Heart left ventricle (tissue), 16 donors: ENCODE data around the gene TAF1B. TPM values are rescaled to one million over a fixed set of nuclear protein-coding genes. Genes with fewer than 3 reads are reported as not detected.

Experiments
- ATAC-seq, 4 donors: fragments of 200-7000 bp; cut with Tn5 transposase; one replicate each; pipeline ENCODE4 v1.9.1; 2020 to 2022; ENCODE audit warnings: moderate library complexity in 4 of 4, mild to moderate bottlenecking in 3 of 4, moderate number of reproducible peaks in 1 of 4
- DNase-seq, 5 donors: peaks; one replicate each; pipeline ENCODE4 v3.0.0-alpha.2; 2020
- H3K27ac ChIP-seq, 12 donors: fragments of 200-600 bp; sonication (generic) in 4 of 12; one replicate each; pipeline versions ENCODE4 v1.5.0 to v1.8.0; 2016 to 2022; ENCODE audit warnings: mild to moderate bottlenecking in 2 of 12
- H3K27me3 ChIP-seq, 9 donors: fragments of 200-600 bp; sonication (generic) in 2 of 9; one replicate each; pipeline versions ENCODE4 v1.5.1 to v1.8.0; 2016 to 2022; ENCODE audit warnings: mild to moderate bottlenecking in 3 of 9
- H3K36me3 ChIP-seq, 9 donors: fragments of 200-600 bp; sonication (generic) in 2 of 9; one replicate each; pipeline versions ENCODE4 v1.5.0 to v1.8.0; 2018 to 2022; ENCODE audit warnings: mild to moderate bottlenecking in 2 of 9
- H3K4me1 ChIP-seq, 12 donors: fragments of 200-600 bp; sonication (generic) in 4 of 12; one replicate each; pipeline versions ENCODE4 v1.5.0 to v1.8.0; 2016 to 2022; ENCODE audit warnings: mild to moderate bottlenecking in 3 of 12
- H3K4me3 ChIP-seq, 12 donors: fragments of 200-600 bp; sonication (generic) in 4 of 12; one replicate each; pipeline versions ENCODE4 v1.5.0 to v1.8.0; 2017 to 2022; ENCODE audit warnings: mild to moderate bottlenecking in 9 of 12, moderate library complexity in 4 of 12
- H3K9me3 ChIP-seq, 12 donors: fragments of 200-600 bp; sonication (generic) in 4 of 12; one replicate each; pipeline versions ENCODE4 v1.5.0 to v1.8.0; 2016 to 2022; ENCODE audit warnings: mild to moderate bottlenecking in 1 of 12
- POLR2A ChIP-seq, 2 donors: fragments of 450-650 bp; IDR thresholded peaks; one replicate each; pipeline ENCODE4 v1.6.1; 2017; ENCODE audit warnings: antibody characterized with exemption in 2 of 2, mild to moderate bottlenecking in 2 of 2, moderate library complexity in 2 of 2
- WGBS, 4 donors: extraction: QIAGEN DNeasy Blood & Tissue Kit in 2 of 4; methylation state at CpG; one replicate each; pipeline versions ENCODE4 v1.1.5 to v1.1.7; 2013 to 2018; 5-methylcytosine and 5-hydroxymethylcytosine counted together
- intact Hi-C, 10 donors: fragments of 100-400 bp; cut with DNase I; formaldehyde crosslinking; loops; one replicate each; pipeline versions ENCODE4 v1.11.1 to v1.14.2; 2022
- polyA plus RNA-seq, 2 donors: library from polyadenylated mRNA; stranded (reverse); fragments of 200-250 nt; gene quantifications; one replicate each; pipeline ENCODE4 v1.2.3, GENCODE V29; 2013
- total RNA-seq, 9 donors: library from RNA; depleted of rRNA in 2 of 9; stranded (reverse); fragments of >200 nt in 2 of 9; fragmentation: NEBNext Ultra II Directional in 3 of 9; extraction: Animal tissue kit (Norgen Biotek cat#: 25700) in 3 of 9; gene quantifications; one replicate each; pipeline versions ENCODE4 v1.1.0 to v1.2.4, GENCODE V29; 2016 to 2023
- TF ChIP-seq, protein P1 (sequence below), 12 donors: fragments of 200-600 bp; sonication (generic) in 4 of 12; IDR thresholded peaks; one replicate each; pipeline versions ENCODE4 v1.5.0 to v1.8.0; 2018 to 2022; ENCODE audit warnings: antibody characterized with exemption in 12 of 12, mild to moderate bottlenecking in 5 of 12
- donor health status: ischemic (EF 13 %, LVEDD 7.1; RV severe dilation, severe dysfunction).
- donor health status: healthy with polysubstance abuse.
- donor health status: DM: no; HTN: yes; CAD: no.
- donor health status: DM: no; HTN: no; CAD: no.
- donor health status: ischemic (EF 25% LVEDD 6.9; RV normal size, moderate dysfunction).
- donor health status: ischemic (EF 25% LVEDD 5.7; RV mildly dilated, moderate dysfunction).
- donor health status: healthy.
- donor health status: DM: yes; HTN: yes; CAD: no.
- donor health status: ischemic (EF 35%, LVEDD 5.7; RV mildly dilated, moderate dysfunction).
- donor health status: nonischemic (EF 11% LVEDD 7.7; RV severe dilation, severe dysfunction).
- donor health status: DM: yes; HTN: yes; CAD: no.
- donor health status: PGD.
- donor health status: ischemic (EF 29% LVEDD 5.4; RV normal size, mild dysfunction).
- donor health status: nonischemic (EF 23%, LVEDD 6.1; RV moderate dilation, normal function).

TAF1B gene
- total and polyA plus RNA-seq, 11 donors: 1.1 to 13.9 (median 4.7) TPM

DNA sequence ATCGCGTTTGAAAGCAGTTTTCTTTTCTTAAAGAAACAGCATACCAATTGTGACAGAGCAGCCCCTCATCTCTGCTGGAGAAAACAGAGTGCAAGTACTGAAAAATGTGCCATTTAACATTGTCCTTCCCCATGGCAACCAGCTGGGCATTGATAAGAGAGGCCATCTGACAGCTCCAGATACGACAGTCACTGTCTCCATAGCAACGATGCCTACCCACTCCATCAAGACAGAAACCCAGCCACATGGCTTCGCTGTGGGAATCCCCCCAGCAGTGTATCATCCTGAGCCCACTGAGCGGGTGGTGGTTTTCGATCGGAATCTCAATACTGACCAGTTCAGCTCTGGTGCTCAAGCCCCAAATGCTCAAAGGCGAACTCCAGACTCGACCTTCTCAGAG lies 117.7 kb downstream of the TAF1B start:
- no peak overlapping the region for H3K4me3 ChIP-seq
- WGBS, 4 donors: 75 to 84% (median 77%) methylated on average over 10 of the region's 10 CpGs
- ATAC-seq: no peak
- peaks cover 0 to 17% (median 4%) of the 10 kb centered on the region in 9 donors for H3K36me3 ChIP-seq
- no peaks in the 10 kb centered on the region for H3K27me3 ChIP-seq
- intact Hi-C loops: no loop called here
- no peak for DNase-seq
- TF ChIP-seq, protein P1, sequence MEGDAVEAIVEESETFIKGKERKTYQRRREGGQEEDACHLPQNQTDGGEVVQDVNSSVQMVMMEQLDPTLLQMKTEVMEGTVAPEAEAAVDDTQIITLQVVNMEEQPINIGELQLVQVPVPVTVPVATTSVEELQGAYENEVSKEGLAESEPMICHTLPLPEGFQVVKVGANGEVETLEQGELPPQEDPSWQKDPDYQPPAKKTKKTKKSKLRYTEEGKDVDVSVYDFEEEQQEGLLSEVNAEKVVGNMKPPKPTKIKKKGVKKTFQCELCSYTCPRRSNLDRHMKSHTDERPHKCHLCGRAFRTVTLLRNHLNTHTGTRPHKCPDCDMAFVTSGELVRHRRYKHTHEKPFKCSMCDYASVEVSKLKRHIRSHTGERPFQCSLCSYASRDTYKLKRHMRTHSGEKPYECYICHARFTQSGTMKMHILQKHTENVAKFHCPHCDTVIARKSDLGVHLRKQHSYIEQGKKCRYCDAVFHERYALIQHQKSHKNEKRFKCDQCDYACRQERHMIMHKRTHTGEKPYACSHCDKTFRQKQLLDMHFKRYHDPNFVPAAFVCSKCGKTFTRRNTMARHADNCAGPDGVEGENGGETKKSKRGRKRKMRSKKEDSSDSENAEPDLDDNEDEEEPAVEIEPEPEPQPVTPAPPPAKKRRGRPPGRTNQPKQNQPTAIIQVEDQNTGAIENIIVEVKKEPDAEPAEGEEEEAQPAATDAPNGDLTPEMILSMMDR (IDR thresholded peaks at IDR 0.05): no peak
- no peak for TF ChIP-seq POLR2A (IDR thresholded peaks at IDR 0.05)
- H3K4me1 ChIP-seq: no peaks in the 10 kb centered on the region
- no peak overlapping the region for H3K27ac ChIP-seq
- no peaks in the 10 kb centered on the region for H3K9me3 ChIP-seq

DNA sequence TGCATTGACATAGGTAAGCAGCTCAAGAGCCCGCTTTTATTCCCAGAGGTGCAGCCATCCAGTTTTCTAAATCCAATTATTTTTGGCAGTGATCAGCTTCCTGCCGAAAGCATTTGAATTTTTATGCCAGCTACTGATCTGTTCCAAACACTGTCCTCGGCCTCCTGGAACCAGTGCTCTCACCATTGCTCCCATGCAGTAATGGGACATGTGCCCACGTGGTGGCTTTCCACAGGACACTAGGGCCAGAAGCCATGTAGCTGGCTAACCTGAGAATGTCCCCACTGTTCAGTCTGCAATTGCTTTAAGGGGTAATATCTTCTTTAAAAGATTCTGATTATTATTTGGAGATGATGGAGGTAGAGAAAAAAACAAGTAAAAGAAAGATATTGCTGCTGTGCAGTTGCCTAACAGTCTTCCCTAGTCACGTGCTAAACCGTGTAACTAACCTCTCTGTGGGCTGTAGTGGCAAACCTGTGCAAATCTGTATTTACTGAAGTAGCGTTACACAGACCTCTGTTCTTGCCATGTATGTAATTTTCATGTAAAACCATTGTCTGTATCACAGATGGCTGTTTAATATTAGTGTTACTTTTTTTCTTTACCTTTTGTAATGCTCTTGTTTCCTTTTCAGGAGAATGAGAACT lies 121.2 kb downstream of the TAF1B start:
- TF ChIP-seq, protein P1 (IDR thresholded peaks at IDR 0.05): no peak
- no peak for TF ChIP-seq POLR2A (IDR thresholded peaks at IDR 0.05)
- Histone ChIP-seq H3K36me3 (peaks cover 0 to 17% (median 4%) of the 10 kb centered on the region in 9 donors), H3K9me3 (no peaks in the 10 kb centered on the region), H3K4me1 (no peaks in the 10 kb centered on the region), H3K4me3 (no peak overlapping the region), H3K27ac (no peak overlapping the region), H3K27me3 (no peaks in the 10 kb centered on the region)
- DNase-seq: no peak
- no peak for ATAC-seq
- intact Hi-C loops: no loop called here
- WGBS, 4 donors: 87 to 93% (median 90%) methylated on average over 7 of the region's 7 CpGs

DNA sequence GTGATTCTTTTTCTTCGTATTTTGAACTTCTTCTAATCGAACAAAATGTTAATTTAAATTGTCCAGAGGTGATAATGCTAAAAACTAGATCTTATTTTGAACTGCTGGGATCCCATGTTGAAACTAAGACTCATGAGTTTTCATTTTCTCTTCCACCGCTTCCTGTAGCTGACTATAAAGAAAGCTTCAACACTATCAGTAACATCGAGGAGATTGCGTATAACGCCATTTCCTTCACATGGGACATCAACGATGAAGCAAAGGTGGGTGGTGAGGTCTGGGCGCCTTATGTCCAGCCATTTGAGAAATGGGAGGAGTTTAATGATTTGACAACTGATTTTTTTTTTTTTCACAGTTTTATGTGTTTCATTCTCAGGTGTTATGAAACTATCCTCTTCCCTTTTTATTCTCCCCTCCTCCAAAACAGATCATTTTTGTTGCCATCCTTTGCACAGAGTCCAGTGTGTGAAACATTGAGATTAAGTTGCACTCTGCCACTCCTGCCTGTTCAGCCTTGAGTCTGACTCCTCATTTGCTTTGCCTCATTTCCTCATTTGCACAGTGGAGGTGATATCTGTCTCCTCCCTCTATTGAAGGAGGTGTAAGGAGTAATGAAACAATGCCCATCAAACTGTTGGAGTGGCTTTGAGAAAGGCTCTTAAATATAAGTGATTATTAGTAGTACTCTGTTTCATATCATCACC lies 122.0 kb downstream of the TAF1B start:
- Histone ChIP-seq H3K4me3 (no peak overlapping the region), H3K36me3 (peaks cover 0 to 17% (median 4%) of the 10 kb centered on the region in 9 donors), H3K4me1 (peaks cover 0 to 3% (median under 1%) of the 10 kb centered on the region in 12 donors), H3K27me3 (no peaks in the 10 kb centered on the region), H3K9me3 (no peaks in the 10 kb centered on the region), H3K27ac (no peak overlapping the region)
- ATAC-seq (no peak), DNase-seq (no peak)
- 85 to 93% (median 88%) methylated on average over 8 of the region's 8 CpGs for WGBS, 4 donors
- TF ChIP-seq POLR2A (IDR thresholded peaks at IDR 0.05): no peak
- TF ChIP-seq, protein P1 (IDR thresholded peaks at IDR 0.05): no peak
- intact Hi-C loops: no loop called here

DNA sequence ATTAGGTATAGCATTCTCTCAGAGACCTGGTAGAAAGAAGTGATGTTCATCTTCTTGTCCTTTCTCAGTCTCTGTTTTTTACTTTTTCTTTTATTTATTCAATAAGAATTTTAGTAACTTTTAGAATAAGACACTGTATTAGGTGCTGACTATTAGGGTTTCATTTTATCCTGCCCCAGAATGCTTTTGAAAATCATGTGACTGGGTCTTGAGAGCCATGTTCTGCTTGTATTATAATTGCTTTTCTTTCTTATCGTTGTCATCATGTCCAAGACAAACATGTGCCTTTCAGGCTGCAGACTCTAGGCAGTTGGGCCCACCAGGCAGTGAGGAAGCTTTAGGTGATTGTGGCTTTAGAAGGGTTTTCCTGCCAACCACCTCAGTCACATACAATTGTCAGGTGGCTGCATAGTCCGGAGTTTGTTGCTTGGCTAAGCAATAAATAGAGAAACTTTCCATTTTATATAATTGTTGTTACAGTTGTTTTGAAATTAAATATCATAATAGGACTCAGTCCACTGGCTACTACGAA lies 123.3 kb downstream of the TAF1B start:
- intact Hi-C loops: no loop called here
- 70 to 84% (median 81%) methylated on average over 3 of the region's 3 CpGs for WGBS, 4 donors

More for the DNA sequence above, 123.3 kb downstream of the TAF1B start:
- H3K4me1 ChIP-seq: peaks cover 0 to 11% (median 3%) of the 10 kb centered on the region in 12 donors
- H3K27ac ChIP-seq: no peak overlapping the region
- ATAC-seq: no peak
- no peak overlapping the region for H3K4me3 ChIP-seq
- DNase-seq: no peak
- no peak for TF ChIP-seq POLR2A (IDR thresholded peaks at IDR 0.05)
- TF ChIP-seq, protein P1 (IDR thresholded peaks at IDR 0.05): no peak
- H3K36me3 ChIP-seq: peaks cover 0 to 17% (median 4%) of the 10 kb centered on the region in 9 donors
- H3K27me3 ChIP-seq: no peaks in the 10 kb centered on the region
- no peaks in the 10 kb centered on the region for H3K9me3 ChIP-seq
